SK-N-SH treated with all-trans-retinoic acid at 6 μM for 48 hours (cell line): ENCODE measurements around the gene NAALADL2.

Experiments
- ARNTL ChIP-seq: fragments of 450-650 bp; formaldehyde crosslinking; IDR thresholded peaks from 2 replicates; pipeline ENCODE4 v1.5.0; 2020; ENCODE audit warnings: low read depth, mild to moderate bottlenecking, moderate library complexity, borderline replicate concordance
- RARB ChIP-seq: fragments of 250-450 bp; sonication (Bioruptor Pico); IDR thresholded peaks from 2 replicates; pipeline ENCODE4 v1.8.0; 2021; ENCODE audit warnings: mild to moderate bottlenecking, moderate library complexity
- TCF4 ChIP-seq: fragments of 250-450 bp; sonication (Bioruptor Pico); IDR thresholded peaks from 2 replicates; pipeline ENCODE4 v1.8.0; 2021; ENCODE audit warnings: mild to moderate bottlenecking, moderate library complexity, borderline replicate concordance
- ZNF565 ChIP-seq: fragments of 450-650 bp; formaldehyde crosslinking; conservative IDR thresholded peaks from 2 replicates; pipeline ENCODE4 v1.5.0; 2020; ENCODE audit warnings: low read depth, mild to moderate bottlenecking, moderate library complexity
- TF ChIP-seq, protein P1 (sequence below): fragments of 250-450 bp; sonication (Bioruptor Pico); IDR thresholded peaks from 2 replicates; pipeline ENCODE4 v1.5.1; 2020; ENCODE audit warnings: low read depth, mild to moderate bottlenecking, moderate library complexity

DNA sequence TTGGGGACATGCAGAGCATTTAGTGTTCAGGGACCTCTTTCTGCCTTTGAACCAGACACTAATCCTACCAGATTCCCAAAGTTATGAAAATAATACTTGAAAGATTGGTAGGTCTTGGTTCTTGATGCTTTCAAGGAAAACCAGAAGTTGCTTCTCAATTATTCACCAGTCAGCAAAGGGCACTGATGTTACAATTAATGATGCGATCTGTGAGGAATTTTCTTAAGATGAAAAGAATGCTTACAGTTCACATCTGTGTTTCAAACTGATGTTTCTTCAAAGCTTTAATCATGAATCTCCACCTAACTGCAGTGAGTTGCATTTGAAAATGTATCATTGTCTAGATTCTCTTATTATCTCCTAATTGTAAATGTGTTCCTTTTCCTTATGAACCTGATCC lies 161.0 kb downstream of the NAALADL2 start:
- TF ChIP-seq, protein P1, sequence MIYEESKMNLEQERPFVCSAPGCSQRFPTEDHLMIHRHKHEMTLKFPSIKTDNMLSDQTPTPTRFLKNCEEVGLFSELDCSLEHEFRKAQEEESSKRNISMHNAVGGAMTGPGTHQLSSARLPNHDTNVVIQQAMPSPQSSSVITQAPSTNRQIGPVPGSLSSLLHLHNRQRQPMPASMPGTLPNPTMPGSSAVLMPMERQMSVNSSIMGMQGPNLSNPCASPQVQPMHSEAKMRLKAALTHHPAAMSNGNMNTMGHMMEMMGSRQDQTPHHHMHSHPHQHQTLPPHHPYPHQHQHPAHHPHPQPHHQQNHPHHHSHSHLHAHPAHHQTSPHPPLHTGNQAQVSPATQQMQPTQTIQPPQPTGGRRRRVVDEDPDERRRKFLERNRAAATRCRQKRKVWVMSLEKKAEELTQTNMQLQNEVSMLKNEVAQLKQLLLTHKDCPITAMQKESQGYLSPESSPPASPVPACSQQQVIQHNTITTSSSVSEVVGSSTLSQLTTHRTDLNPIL (CRISPR knock-in tag), result no peak
- no peak for TF ChIP-seq RARB (CRISPR knock-in tag)
- TF ChIP-seq TCF4 (CRISPR knock-in tag), result no peak
- no peak for TF ChIP-seq ZNF565 (CRISPR knock-in tag)
- no peak for TF ChIP-seq ARNTL (CRISPR knock-in tag)
